NT2/D1 (cell line): ENCODE results near the gene PGAP3.

Source experiments
- SUZ12 ChIP-seq: IDR thresholded peaks from 2 replicates; pipeline ENCODE4 v1.6.1; 2011; ENCODE audit not compliant: insufficient read length, insufficient read depth; ENCODE audit errors: extremely low read depth
- ZNF274 ChIP-seq: IDR thresholded peaks from 2 replicates; pipeline ENCODE4 v1.6.1; 2011; ENCODE audit warnings: mild to moderate bottlenecking, low read depth, low read length

- TF ChIP-seq ZNF274 (no peak), SUZ12 (no peak)
Observed at GRCh38 chr17:39717660-39718059, 29.8 kb upstream of the PGAP3 start.
